T-helper 2 cell treated with Interferon-gamma antibody and Interleukin-4, amounts not matched to agents 5 μg/mL and 100 μg/mL, for 36 hours (primary cell): ENCODE data around the gene SPRN.
"Not testable (repeated sequence)": the region's sequence is repeated elsewhere in the genome, so short reads cannot be mapped to it uniquely, and the experiment has no call there.

ENCODE experiments used
- DNase-seq: peaks from one replicate; pipeline ENCODE4 v3.0.0; 2021; ENCODE audit warnings: low spot score
- H3K27ac Mint-ChIP-seq: one replicate; pipeline ENCODE4 v1.8.0; 2021; ENCODE audit warnings: mild to moderate bottlenecking, mixed read lengths
- H3K27me3 Mint-ChIP-seq: one replicate; pipeline ENCODE4 v1.8.0; 2021; ENCODE audit warnings: low read depth, mixed read lengths
- H3K36me3 Mint-ChIP-seq: one replicate; pipeline ENCODE4 v1.8.0; 2021; ENCODE audit warnings: low read depth, mixed read lengths
- H3K4me1 Mint-ChIP-seq: one replicate; pipeline ENCODE4 v1.8.0; 2021; ENCODE audit warnings: low read depth, mixed read lengths
- H3K4me3 Mint-ChIP-seq: one replicate; pipeline ENCODE4 v1.8.0; 2022; ENCODE audit warnings: mild to moderate bottlenecking, moderate library complexity, mixed read lengths
- H3K9me3 Mint-ChIP-seq: one replicate; pipeline ENCODE4 v1.8.0; 2021; ENCODE audit warnings: mixed read lengths

Gene SPRN

GRCh38 chr10:133448120-133448519 is 23.7 kb upstream of the SPRN start:
- Mint-ChIP-seq H3K4me1 (no peaks in the 10 kb centered on the region), H3K36me3 (peaks cover 2% of the 10 kb centered on the region), H3K9me3 (peaks cover 41% of the 10 kb centered on the region), H3K27me3 (peaks cover 2% of the 10 kb centered on the region), H3K27ac (no peak overlapping the region), H3K4me3 (no peak overlapping the region)
- DNase-seq: no peak

- no peak overlapping the region for H3K4me3 Mint-ChIP-seq
- peaks cover 7% of the 10 kb centered on the region for H3K4me1 Mint-ChIP-seq
These were observed 22.6 kb upstream of the SPRN start for GRCh38 chr10:133446979-133447378.

GRCh38 chr10:133445751-133446708 is 21.6 kb upstream of the SPRN start:
- Mint-ChIP-seq H3K27ac (no peak overlapping the region), H3K4me3 (no peak overlapping the region)

More at GRCh38 chr10:133446979-133447378, 22.6 kb upstream of the SPRN start:
- H3K9me3 Mint-ChIP-seq: peaks cover 41% of the 10 kb centered on the region
- no peak for DNase-seq
- H3K27me3 Mint-ChIP-seq: peaks cover 2% of the 10 kb centered on the region
- H3K36me3 Mint-ChIP-seq: peaks cover 2% of the 10 kb centered on the region
- H3K27ac Mint-ChIP-seq: no peak overlapping the region

GRCh38 chr10:133445268-133445732 is 20.9 kb upstream of the SPRN start:
- Mint-ChIP-seq H3K4me3 (no peak overlapping the region), H3K27ac (no peak overlapping the region), H3K27me3 (no peaks in the 10 kb centered on the region), H3K9me3 (peaks cover 41% of the 10 kb centered on the region), H3K36me3 (peaks cover 2% of the 10 kb centered on the region), H3K4me1 (peaks cover 7% of the 10 kb centered on the region)
- no peak for DNase-seq

More at GRCh38 chr10:133445751-133446708, 21.6 kb upstream of the SPRN start:
- Mint-ChIP-seq H3K4me1 (peaks cover 7% of the 10 kb centered on the region), H3K27me3 (peaks cover 2% of the 10 kb centered on the region), H3K36me3 (peaks cover 2% of the 10 kb centered on the region), H3K9me3 (peaks cover 41% of the 10 kb centered on the region)
- DNase-seq: no peak

- no peak overlapping the region for H3K4me3 Mint-ChIP-seq
- no peaks in the 10 kb centered on the region for H3K27me3 Mint-ChIP-seq
- H3K36me3 Mint-ChIP-seq: peaks cover 2% of the 10 kb centered on the region
- DNase-seq: no peak
- H3K9me3 Mint-ChIP-seq: peaks cover 41% of the 10 kb centered on the region
- H3K4me1 Mint-ChIP-seq: peaks cover 7% of the 10 kb centered on the region
- H3K27ac Mint-ChIP-seq: no peak overlapping the region
These were observed 20.2 kb upstream of the SPRN start for GRCh38 chr10:133444342-133445267.

GRCh38 chr10:133442967-133443924 is 18.8 kb upstream of the SPRN start:
- Mint-ChIP-seq H3K27me3 (no peaks in the 10 kb centered on the region), H3K27ac (no peak overlapping the region), H3K4me3 (no peak overlapping the region), H3K4me1 (peaks cover 10% of the 10 kb centered on the region), H3K9me3 (peaks cover 28% of the 10 kb centered on the region), H3K36me3 (peaks cover 2% of the 10 kb centered on the region)
- no peak for DNase-seq

- peaks cover 2% of the 10 kb centered on the region for H3K36me3 Mint-ChIP-seq
- DNase-seq: no peak
- H3K4me1 Mint-ChIP-seq: peaks cover 10% of the 10 kb centered on the region
- H3K27me3 Mint-ChIP-seq: peaks cover under 1% of the 10 kb centered on the region
- no peak overlapping the region for H3K27ac Mint-ChIP-seq
- H3K9me3 Mint-ChIP-seq: peaks cover 19% of the 10 kb centered on the region
- H3K4me3 Mint-ChIP-seq: no peak overlapping the region
These were observed 18.0 kb upstream of the SPRN start for GRCh38 chr10:133442191-133442966.

GRCh38 chr10:133441780-133442179 is 17.4 kb upstream of the SPRN start:
- H3K27me3 Mint-ChIP-seq: peaks cover 4% of the 10 kb centered on the region
- H3K4me1 Mint-ChIP-seq: peaks cover 10% of the 10 kb centered on the region
- H3K36me3 Mint-ChIP-seq: peaks cover 2% of the 10 kb centered on the region
- DNase-seq: no peak
- no peak overlapping the region for H3K27ac Mint-ChIP-seq
- no peak overlapping the region for H3K4me3 Mint-ChIP-seq
- peaks cover 13% of the 10 kb centered on the region for H3K9me3 Mint-ChIP-seq

GRCh38 chr10:133441356-133441755 is 16.9 kb upstream of the SPRN start:
- not testable (repeated sequence) for H3K27ac Mint-ChIP-seq

GRCh38 chr10:133440633-133441285 is 16.3 kb upstream of the SPRN start:
- no peak overlapping the region for H3K27ac Mint-ChIP-seq
- H3K4me3 Mint-ChIP-seq: no peak overlapping the region
- H3K27me3 Mint-ChIP-seq: peaks cover 4% of the 10 kb centered on the region
- peaks cover 10% of the 10 kb centered on the region for H3K9me3 Mint-ChIP-seq
- no peak for DNase-seq
- H3K4me1 Mint-ChIP-seq: peaks cover 10% of the 10 kb centered on the region
- H3K36me3 Mint-ChIP-seq: peaks cover 2% of the 10 kb centered on the region

More at GRCh38 chr10:133441356-133441755, 16.9 kb upstream of the SPRN start:
- H3K9me3 Mint-ChIP-seq, H3K4me1 Mint-ChIP-seq, H3K27me3 Mint-ChIP-seq, DNase-seq, H3K4me3 Mint-ChIP-seq, H3K36me3 Mint-ChIP-seq: not testable (repeated sequence)

GRCh38 chr10:133439517-133440461 is 15.4 kb upstream of the SPRN start:
- Mint-ChIP-seq H3K4me1 (peaks cover 10% of the 10 kb centered on the region), H3K27me3 (peaks cover 4% of the 10 kb centered on the region), H3K36me3 (no peaks in the 10 kb centered on the region), H3K4me3 (no peak overlapping the region), H3K9me3 (no peaks in the 10 kb centered on the region), H3K27ac (no peak overlapping the region)
- no peak for DNase-seq
